ENCODE data around the gene UNC5A.

UNC5A gene

DNA sequence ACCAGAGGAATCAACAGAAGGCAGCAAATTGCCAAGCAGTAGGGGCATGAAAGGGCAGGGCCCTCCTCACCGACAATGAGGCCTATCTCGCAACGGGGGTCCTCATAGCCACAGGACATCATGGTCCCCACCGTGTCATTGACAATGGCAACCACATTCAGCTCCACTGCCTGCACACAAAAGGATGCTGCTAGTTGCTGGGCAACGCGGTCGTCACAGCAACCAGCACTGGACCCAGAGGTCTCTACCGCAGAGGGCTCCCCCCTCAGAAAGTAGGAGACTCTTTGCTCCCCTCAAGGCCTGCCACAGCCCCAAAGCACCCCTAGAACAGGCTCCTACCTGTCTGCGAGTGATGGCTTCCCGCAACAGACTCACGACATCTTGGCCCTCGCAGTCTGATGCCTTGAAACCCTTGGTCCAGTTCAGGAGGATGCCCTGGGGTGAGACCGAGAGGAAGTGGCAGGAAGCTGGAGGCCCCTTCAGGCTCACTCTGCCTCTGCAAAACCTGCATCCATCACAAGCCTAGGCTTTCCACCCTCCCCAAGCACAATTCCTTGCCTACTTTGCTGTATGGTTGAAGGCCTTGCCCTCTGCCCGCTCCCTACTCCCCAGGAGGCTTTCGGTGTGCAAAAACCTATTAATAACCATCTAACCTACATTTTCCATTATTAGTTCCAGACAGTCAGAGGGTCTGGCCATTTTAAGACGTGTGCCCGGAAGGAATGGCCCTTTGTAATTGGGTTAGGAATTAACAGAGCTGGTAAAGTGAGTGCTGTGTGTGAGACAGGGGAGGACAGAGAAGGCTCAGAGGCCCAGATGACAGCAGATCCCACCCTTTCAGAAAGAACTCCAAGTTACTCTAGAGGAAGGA lies 73.6 kb downstream of the UNC5A start:
- Histone ChIP-seq H3K36me3 (ENCODE audit: insufficient read depth, low read length) (no peaks in the 10 kb centered on the region), H2AFZ (ENCODE audit: low read depth, low read length) (no peak overlapping the region), H3K4me1 (ENCODE audit: insufficient read depth, low read length) (peaks cover 40% of the 10 kb centered on the region), H3K27me3 (ENCODE audit: insufficient read depth, low read length) (no peaks in the 10 kb centered on the region), H3K4me3 (ENCODE audit: low read length) (no peak overlapping the region), H3K9me3 (ENCODE audit: low read length) (no peaks in the 10 kb centered on the region)

DNA sequence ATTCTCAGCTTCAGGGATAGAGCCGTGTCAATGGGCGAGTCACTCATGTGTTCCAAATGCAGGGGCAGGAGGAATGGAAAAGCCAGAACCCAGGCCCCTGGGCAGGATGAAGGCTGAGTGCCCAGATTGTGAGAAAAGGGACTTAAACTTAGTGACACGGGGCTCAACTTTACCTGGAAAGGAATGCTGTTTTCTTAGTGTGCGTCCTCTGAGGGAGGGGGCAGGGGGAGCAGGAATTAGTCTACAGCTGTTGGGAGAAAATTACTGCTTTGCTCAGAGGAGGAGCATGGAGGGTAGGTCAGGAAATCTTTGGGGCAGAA lies 74.2 kb downstream of the UNC5A start:
- no peak overlapping the region for H3K4me3 ChIP-seq (ENCODE audit: low read length)
- H3K36me3 ChIP-seq (ENCODE audit: insufficient read depth, low read length) = no peaks in the 10 kb centered on the region
- no peak overlapping the region for H2AFZ ChIP-seq (ENCODE audit: low read depth, low read length)
- no peaks in the 10 kb centered on the region for H3K27me3 ChIP-seq (ENCODE audit: insufficient read depth, low read length)
- peaks cover 38% of the 10 kb centered on the region for H3K4me1 ChIP-seq (ENCODE audit: insufficient read depth, low read length)
- no peaks in the 10 kb centered on the region for H3K9me3 ChIP-seq (ENCODE audit: low read length)

DNA sequence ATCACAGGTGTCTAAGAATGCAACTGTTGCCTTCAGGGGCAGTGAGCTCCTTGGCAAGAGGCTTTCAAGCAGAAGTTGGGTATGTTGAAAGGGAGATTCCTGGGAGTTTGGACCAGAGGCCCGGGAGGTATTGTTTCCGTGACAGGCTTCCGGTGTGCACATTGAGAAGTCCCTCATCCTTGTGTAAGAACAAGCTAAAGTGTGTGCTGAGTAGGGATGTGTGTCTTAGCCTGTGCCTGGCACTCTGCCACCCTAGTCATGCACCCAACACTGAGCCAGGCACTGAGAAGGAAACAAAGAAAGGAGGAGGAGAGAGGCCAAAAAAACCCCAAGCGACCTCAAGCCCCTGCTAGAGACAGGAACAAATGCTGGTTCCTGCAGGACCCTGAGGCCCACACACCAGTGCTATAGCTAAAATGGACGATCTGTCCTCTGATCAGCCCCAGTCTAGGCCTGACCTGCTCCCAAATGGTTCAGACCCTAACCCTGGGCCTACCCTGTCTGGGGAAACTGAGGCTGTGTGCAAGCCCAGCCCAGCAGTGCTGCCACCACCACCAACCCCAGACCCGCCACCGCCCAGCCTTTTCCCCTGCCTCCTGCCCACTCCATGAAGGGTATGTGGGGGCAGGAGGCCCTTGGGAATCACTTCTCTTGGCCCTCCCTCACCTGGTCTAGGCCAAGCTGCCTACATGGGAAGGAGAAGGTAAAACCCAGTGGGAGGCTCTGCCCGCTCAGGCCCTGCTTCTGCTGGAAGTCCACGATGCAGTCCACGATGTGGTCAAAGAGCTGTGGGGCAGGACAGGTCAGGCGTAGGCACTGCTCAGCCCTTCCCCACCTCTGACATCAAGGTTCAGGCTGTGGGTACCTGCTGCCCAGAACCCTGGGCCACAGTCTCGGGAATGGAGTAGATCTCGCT lies 76.2 kb downstream of the UNC5A start:
- H3K36me3 ChIP-seq (ENCODE audit: insufficient read depth, low read length) = no peaks in the 10 kb centered on the region
- no peak overlapping the region for H2AFZ ChIP-seq (ENCODE audit: low read depth, low read length)
- H3K9me3 ChIP-seq (ENCODE audit: low read length) = no peaks in the 10 kb centered on the region
- H3K4me1 ChIP-seq (ENCODE audit: insufficient read depth, low read length) = peaks cover 32% of the 10 kb centered on the region
- H3K27me3 ChIP-seq (ENCODE audit: insufficient read depth, low read length) = peaks cover 4% of the 10 kb centered on the region
- H3K4me3 ChIP-seq (ENCODE audit: low read length) = no peak overlapping the region

DNA sequence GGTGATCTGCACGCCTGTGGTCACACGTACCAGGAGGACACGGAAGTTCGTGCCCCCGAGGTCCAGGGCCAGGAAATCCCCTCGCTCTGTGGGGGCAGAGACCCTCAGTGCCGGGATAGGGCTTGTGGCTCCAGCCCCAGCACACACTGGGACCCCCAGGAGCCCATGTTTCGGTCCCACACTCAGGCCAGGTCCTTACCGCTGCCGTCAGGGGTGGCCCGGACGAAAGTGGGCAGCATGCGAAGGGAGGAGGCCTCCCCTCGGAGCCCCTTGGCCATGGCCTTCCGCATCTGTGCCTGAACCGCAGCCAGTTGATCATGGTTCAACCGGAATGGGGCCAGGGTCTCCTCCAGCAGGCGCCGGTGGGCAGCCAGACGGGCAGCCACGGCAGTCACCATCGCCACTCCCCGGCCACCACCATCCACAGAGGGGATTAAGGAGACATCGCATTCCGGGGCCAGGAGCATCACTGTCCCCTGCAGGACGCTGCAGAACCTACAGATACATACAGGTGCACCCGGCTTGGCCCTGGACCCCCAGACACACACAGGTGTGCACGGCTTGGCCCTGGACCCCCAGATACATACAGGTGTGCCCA lies 77.0 kb downstream of the UNC5A start:
- peaks cover 28% of the 10 kb centered on the region for H3K4me1 ChIP-seq (ENCODE audit: insufficient read depth, low read length)
- H3K27me3 ChIP-seq (ENCODE audit: insufficient read depth, low read length) = peaks cover 4% of the 10 kb centered on the region
- H3K9me3 ChIP-seq (ENCODE audit: low read length) = no peaks in the 10 kb centered on the region
- no peak overlapping the region for H2AFZ ChIP-seq (ENCODE audit: low read depth, low read length)
- H3K4me3 ChIP-seq (ENCODE audit: low read length) = no peak overlapping the region
- no peaks in the 10 kb centered on the region for H3K36me3 ChIP-seq (ENCODE audit: insufficient read depth, low read length)

DNA sequence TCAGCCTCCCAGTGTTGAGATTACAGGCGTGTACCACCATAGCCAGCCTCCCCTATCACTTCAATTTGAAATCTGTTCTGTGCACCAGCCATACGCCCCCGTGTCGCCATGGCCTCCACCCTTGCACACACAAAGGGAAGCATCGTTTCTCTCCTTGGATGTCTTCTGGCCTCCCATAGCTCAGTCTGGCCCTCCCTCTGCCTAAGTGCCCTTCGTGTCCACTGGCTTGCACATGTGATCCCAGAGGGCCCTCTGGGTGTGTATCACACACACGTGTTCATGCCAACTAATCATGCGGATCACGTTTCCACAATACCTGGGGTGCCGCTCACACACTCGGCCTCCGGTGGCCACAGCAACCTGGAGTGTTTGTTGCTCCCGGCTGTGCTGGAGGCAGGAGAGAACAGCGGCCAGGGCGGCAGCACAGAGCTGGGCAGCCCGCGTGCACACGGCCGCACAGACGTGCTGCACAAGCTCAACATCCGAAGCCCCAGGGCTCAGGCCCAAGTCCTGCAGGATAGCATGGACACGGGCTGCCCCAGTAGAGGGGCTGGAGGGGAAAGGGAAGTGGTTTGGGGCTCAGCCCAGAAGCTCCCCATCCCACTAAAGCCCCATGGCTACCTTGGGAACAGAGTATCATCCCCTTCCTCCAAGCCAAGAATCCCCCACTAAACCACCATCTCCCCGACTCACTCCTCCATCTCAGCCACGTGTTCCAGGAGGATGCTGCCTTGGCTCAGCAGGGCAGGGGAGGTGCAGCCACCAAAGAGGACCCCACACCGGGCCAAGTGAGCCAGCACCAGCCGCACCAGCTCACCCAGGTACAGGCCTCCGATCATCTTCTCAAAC lies 77.9 kb downstream of the UNC5A start:
- no peak overlapping the region for H2AFZ ChIP-seq (ENCODE audit: low read depth, low read length)
- H3K9me3 ChIP-seq (ENCODE audit: low read length) = no peaks in the 10 kb centered on the region
- no peak overlapping the region for H3K4me3 ChIP-seq (ENCODE audit: low read length)
- peaks cover 4% of the 10 kb centered on the region for H3K27me3 ChIP-seq (ENCODE audit: insufficient read depth, low read length)
- H3K4me1 ChIP-seq (ENCODE audit: insufficient read depth, low read length) = peaks cover 19% of the 10 kb centered on the region
- no peaks in the 10 kb centered on the region for H3K36me3 ChIP-seq (ENCODE audit: insufficient read depth, low read length)

DNA sequence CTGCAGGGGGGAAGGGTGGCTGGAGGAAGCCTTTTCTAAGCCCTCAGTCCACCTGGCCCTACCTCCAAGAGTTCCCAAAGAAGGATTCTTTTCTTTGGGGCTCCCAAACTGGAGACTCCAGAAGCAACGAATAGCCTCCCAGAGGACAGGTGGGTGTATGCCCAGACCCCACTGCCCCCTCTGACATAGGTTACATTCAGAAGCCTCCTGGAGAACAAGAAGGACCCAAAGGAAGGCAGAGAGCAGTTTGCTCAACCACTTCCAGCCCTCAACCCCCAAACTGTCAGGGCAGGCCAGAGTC lies 78.5 kb downstream of the UNC5A start:
- H3K27me3 ChIP-seq (ENCODE audit: insufficient read depth, low read length) = peaks cover 4% of the 10 kb centered on the region

DNA sequence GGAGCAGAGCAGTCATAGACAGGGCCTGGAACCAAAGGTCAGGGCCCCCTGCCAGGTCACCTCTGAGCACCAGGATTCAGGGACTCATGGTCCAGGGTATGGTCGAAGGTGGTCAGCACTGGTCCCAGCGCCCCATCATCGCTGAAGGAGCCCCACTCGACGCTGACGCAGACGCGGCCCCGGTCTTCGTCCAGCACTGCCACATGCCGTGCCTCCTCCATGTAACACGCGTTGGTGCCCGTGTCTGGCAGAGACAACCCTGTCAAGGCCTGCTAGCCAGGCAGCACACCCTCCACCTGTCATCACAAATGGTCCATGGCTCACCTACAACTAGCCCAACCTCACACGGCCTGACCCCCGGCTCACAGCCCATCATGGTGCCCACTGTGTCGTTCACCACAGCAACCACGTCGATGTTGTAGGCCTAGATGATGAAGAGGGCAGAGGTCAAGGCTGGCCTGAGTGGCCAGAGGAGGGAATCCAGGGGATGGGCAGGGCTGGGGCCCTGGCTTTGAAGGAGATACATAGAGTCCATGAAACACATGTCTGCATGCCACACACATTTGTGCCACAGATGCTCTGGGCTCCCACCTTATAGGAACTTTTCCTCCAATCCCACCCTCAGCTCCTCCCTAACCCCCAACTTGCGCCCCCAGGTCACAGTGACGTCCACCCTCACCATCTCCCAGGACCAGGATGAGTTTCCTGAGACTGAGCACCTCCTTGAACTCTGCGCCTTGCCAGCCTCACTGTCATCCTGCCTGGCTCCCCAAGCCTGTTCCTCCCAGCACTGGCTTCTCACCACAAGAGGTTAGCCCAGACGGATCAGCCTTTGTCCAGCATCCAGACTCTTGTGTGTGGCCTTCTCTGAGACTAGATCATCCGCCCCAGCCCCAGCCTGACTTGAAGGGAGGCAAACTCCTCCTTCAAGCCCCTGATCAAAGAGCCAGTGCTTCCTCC lies 79.2 kb downstream of the UNC5A start:
- Histone ChIP-seq H3K4me1 (ENCODE audit: insufficient read depth, low read length) (peaks cover 7% of the 10 kb centered on the region), H3K9me3 (ENCODE audit: low read length) (no peaks in the 10 kb centered on the region)

More for the DNA sequence above, 78.5 kb downstream of the UNC5A start:
- Histone ChIP-seq H3K4me3 (ENCODE audit: low read length) (no peak overlapping the region), H2AFZ (ENCODE audit: low read depth, low read length) (no peak overlapping the region), H3K36me3 (ENCODE audit: insufficient read depth, low read length) (no peaks in the 10 kb centered on the region), H3K4me1 (ENCODE audit: insufficient read depth, low read length) (peaks cover 14% of the 10 kb centered on the region), H3K9me3 (ENCODE audit: low read length) (no peaks in the 10 kb centered on the region)

DNA sequence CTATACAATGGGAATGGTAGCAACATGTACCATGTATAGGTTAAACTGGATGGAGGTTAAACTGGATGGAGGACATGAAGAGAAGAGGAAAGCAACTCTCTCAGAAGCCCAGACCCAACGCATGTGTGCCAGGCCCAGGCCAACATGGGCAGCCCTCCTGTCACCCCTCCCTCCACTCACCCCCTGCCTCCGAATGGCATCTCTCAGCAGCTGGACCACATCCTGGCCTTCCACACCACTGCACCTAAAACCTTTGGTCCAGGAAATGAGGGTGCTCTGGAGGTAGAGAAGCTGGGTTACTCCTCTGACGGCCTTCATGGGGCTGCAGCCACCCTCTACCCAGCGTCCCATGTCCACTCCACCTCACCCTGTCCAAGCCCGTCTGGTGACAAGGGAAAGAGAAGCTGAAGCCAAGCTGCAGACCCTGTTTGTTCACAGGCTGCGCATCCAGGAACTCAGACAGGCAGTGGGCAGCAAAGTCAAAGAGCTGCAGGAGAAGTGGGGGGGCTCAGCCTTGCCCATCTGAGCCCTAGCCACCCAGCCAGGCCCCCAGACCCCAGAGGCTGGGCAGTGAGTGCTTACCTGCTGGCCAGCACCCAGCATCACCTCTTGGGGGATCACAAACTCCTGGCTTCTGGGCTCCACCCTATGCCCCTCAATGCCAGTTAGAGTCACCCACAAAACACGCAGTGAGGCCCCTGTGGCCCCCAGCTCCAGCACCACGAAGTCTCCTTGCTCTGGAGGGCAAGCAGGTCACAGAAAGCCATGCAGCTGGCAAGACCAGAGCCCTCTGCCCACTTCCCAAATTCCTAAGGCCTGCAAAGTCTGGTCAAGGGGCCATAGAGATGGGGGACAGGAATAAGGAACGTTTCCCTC lies 80.3 kb downstream of the UNC5A start:
- Histone ChIP-seq H2AFZ (ENCODE audit: low read depth, low read length) (no peak overlapping the region), H3K4me3 (ENCODE audit: low read length) (no peak overlapping the region), H3K9me3 (ENCODE audit: low read length) (no peaks in the 10 kb centered on the region), H3K27me3 (ENCODE audit: insufficient read depth, low read length) (peaks cover 4% of the 10 kb centered on the region), H3K36me3 (ENCODE audit: insufficient read depth, low read length) (no peaks in the 10 kb centered on the region), H3K4me1 (ENCODE audit: insufficient read depth, low read length) (no peaks in the 10 kb centered on the region)

More for the DNA sequence above, 79.2 kb downstream of the UNC5A start:
- Histone ChIP-seq H2AFZ (ENCODE audit: low read depth, low read length) (no peak overlapping the region), H3K27me3 (ENCODE audit: insufficient read depth, low read length) (peaks cover 4% of the 10 kb centered on the region), H3K36me3 (ENCODE audit: insufficient read depth, low read length) (no peaks in the 10 kb centered on the region), H3K4me3 (ENCODE audit: low read length) (no peak overlapping the region)

DNA sequence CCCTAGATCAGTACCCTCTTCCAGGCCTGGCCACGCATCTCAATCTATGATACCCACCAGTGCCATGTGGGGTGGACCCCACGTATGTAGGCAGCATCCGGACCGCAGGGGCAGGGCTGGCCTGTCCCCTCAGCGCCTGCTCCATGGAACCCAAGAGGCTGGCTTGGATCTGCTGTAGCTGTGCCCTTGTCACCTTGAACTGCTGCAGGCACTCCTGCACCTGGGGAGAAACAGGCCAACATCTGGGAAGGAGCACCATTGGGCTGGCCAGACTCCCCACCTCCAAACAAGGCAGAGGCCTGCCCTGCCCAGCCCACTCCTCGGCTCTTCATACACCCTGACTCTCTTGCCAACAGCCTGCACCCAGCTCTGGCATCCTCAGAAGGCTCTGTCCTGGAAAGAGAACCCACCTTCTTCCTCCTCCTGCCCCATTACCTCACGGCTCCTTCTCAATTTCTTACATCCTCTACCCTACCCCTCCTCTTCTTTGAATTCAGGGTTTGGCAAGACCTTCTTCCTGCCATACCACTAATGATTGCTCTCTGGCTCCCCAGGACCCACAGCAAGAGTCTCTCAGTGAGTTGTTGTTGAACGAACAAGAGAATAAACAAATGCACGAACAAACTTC lies 81.1 kb downstream of the UNC5A start:
- no peak overlapping the region for H3K4me3 ChIP-seq (ENCODE audit: low read length)

DNA sequence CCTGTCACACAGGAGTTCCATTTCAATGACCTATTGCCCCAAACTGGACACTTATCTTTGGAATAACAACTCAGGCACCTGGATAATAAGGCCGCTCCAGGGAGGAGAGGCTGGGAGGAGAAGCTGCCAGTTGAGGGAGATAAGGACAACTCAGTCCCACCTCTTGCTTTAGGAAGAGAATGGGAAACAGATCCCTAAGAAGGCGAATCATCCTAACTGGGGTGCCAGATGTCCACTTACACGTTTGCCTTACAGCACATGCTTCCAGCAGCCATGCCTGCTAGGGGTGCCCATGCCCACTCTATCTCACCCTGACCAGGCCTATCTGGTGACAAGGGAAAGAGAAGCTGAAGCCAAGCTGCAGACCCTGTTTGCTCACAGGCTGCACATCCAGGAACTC lies 82.3 kb downstream of the UNC5A start:
- no peaks in the 10 kb centered on the region for H3K4me1 ChIP-seq (ENCODE audit: insufficient read depth, low read length)
- no peaks in the 10 kb centered on the region for H3K36me3 ChIP-seq (ENCODE audit: insufficient read depth, low read length)
- no peaks in the 10 kb centered on the region for H3K9me3 ChIP-seq (ENCODE audit: low read length)
- peaks cover 4% of the 10 kb centered on the region for H3K27me3 ChIP-seq (ENCODE audit: insufficient read depth, low read length)
- no peak overlapping the region for H3K4me3 ChIP-seq (ENCODE audit: low read length)
- H2AFZ ChIP-seq (ENCODE audit: low read depth, low read length) = no peak overlapping the region

More for the DNA sequence above, 81.1 kb downstream of the UNC5A start:
- H3K9me3 ChIP-seq (ENCODE audit: low read length) = no peaks in the 10 kb centered on the region
- H2AFZ ChIP-seq (ENCODE audit: low read depth, low read length) = no peak overlapping the region
- H3K36me3 ChIP-seq (ENCODE audit: insufficient read depth, low read length) = no peaks in the 10 kb centered on the region
- peaks cover 4% of the 10 kb centered on the region for H3K27me3 ChIP-seq (ENCODE audit: insufficient read depth, low read length)
- H3K4me1 ChIP-seq (ENCODE audit: insufficient read depth, low read length) = no peaks in the 10 kb centered on the region

DNA sequence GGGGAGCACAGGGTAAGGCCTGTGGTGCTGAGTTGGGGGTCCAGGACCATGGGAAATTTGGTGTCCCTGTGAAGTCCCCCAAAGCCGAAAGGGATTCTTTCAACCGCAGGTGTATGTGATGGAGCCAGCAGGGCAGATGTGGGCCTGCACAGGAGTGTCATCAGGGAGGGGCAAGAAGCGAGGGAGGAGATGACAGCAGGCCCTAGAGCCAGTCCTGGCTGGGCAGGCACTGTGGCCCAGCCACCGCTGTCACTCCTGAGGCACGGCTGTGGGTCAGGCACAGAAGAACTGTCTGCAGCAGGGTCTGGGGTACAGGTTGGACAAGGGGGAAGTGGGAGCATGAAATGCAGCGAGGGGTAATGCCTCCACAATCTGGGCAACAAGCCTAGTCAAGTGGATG lies 83.9 kb downstream of the UNC5A start:
- no peaks in the 10 kb centered on the region for H3K4me1 ChIP-seq (ENCODE audit: insufficient read depth, low read length)
- H3K4me3 ChIP-seq (ENCODE audit: low read length) = no peak overlapping the region
- H2AFZ ChIP-seq (ENCODE audit: low read depth, low read length) = no peak overlapping the region
- H3K9me3 ChIP-seq (ENCODE audit: low read length) = no peaks in the 10 kb centered on the region
- no peaks in the 10 kb centered on the region for H3K36me3 ChIP-seq (ENCODE audit: insufficient read depth, low read length)
- H3K27me3 ChIP-seq (ENCODE audit: insufficient read depth, low read length) = peaks cover 4% of the 10 kb centered on the region

Data from neuron (in vitro differentiated cells).